GM12878 (cell line): Measurements from ENCODE around the gene MAB21L3. TPM values are rescaled to one million over a fixed set of nuclear protein-coding genes. Genes with fewer than 3 reads are reported as not detected.

Experiments used
- ATAC-seq: fragments of 200-7000 bp; cut with Tn5 transposase; 3 replicates; pipeline ENCODE4 v1.9.1; 2020; ENCODE audit warnings: mild to moderate bottlenecking, moderate library complexity
- BruUV-seq: library from RNA; stranded (reverse); fragments of 400-500 nt; replicated peaks from 2 replicates; lab custom pipeline; 2021; lab: Mats Ljungman, UMichigan
- CTCF ChIA-PET: fragments of 300-600 bp; sonication (Branson Sonifier 250); formaldehyde crosslinking; extraction: SDS; loops from one replicate; lab custom pipeline; 2021; ENCODE audit warnings: inconsistent platforms; lab: Yijun Ruan, JAX
- POLR2A ChIA-PET: fragments of 350-600 bp; formaldehyde crosslinking; extraction: SDS; loops from one replicate; lab custom pipeline; 2021; ENCODE audit warnings: inconsistent platforms; lab: Charles Lee
- RAD21 ChIA-PET: fragments of 300-600 bp; sonication (Branson Sonifier 250); formaldehyde crosslinking; loops from one replicate; lab custom pipeline; 2023; ENCODE audit warnings: antibody characterized with exemption; ENCODE audit not compliant: unreplicated experiment; lab: Charles Lee
- SMC1A ChIA-PET: fragments of 300-600 bp; sonication (Branson Sonifier 250); formaldehyde crosslinking; loops from one replicate; lab custom pipeline; 2023; ENCODE audit not compliant: unreplicated experiment, uncharacterized antibody; lab: Charles Lee
- DNase-seq: peaks from one replicate; pipeline ENCODE4 v3.0.0-alpha.2; 2011; ENCODE audit warnings: low read depth, low spot score
- FAIRE-seq: peaks from 3 replicates; lab custom pipeline; 2011; peaks lifted over from hg19 to GRCh38; lab: Jason Lieb, UNC
- H2AFZ ChIP-seq: 2 replicates; pipeline ENCODE4 v1.6.0; 2011; ENCODE audit warnings: low read depth, low read length, control low read depth; ENCODE audit not compliant: control insufficient read depth
- H3K27ac ChIP-seq: 2 replicates; pipeline ENCODE4 v1.5.1; 2011; ENCODE audit warnings: control low read depth; ENCODE audit not compliant: control insufficient read depth, insufficient read depth
- H3K27me3 ChIP-seq, 2 experiments: replicated peaks in 1 of 2; 2 replicates each; pipeline versions ENCODE4 v1.6.0 to v1.6.1; 2011; ENCODE audit warnings: low read length in 1 of 2; ENCODE audit not compliant: control insufficient read depth in 2 of 2, insufficient read depth in 2 of 2
- H3K36me3 ChIP-seq, 2 experiments: 2 replicates each; pipeline ENCODE4 v1.5.1; 2011; ENCODE audit warnings: low read length in 1 of 2; ENCODE audit not compliant: control insufficient read depth in 2 of 2, insufficient read depth in 2 of 2
- H3K4me1 ChIP-seq: 2 replicates; pipeline ENCODE4 v1.6.1; 2011; ENCODE audit warnings: mild to moderate bottlenecking, low read length, moderate library complexity, mixed read lengths; ENCODE audit not compliant: control insufficient read depth, insufficient read depth
- H3K4me2 ChIP-seq: 2 replicates; pipeline ENCODE4 v1.6.0; 2011; ENCODE audit warnings: control low read depth; ENCODE audit not compliant: control insufficient read depth, insufficient read depth
- H3K4me3 ChIP-seq: fragments of 200-600 bp; sonication (generic); 2 replicates; pipeline ENCODE4 v1.5.1; 2016
- H3K79me2 ChIP-seq: 2 replicates; pipeline ENCODE4 v1.6.0; 2011; ENCODE audit warnings: low read length; ENCODE audit not compliant: control insufficient read depth, insufficient read depth
- H3K9ac ChIP-seq: 2 replicates; pipeline ENCODE4 v1.8.0; 2011; ENCODE audit warnings: low read length, control low read depth, mixed read lengths; ENCODE audit not compliant: control insufficient read depth, insufficient read depth
- H3K9me3 ChIP-seq: replicated peaks from 3 replicates; pipeline ENCODE4 v1.5.1; 2011; ENCODE audit warnings: mild to moderate bottlenecking, low read length; ENCODE audit not compliant: control insufficient read depth, insufficient read depth
- H4K20me1 ChIP-seq: 2 replicates; pipeline ENCODE4 v1.6.0; 2011; ENCODE audit not compliant: control insufficient read depth, insufficient read depth
- EED ChIP-seq: sonication (generic); IDR thresholded peaks from 2 replicates; pipeline ENCODE4 v1.6.1; 2016; ENCODE audit warnings: antibody characterized with exemption, low read depth
- ETV6 ChIP-seq, 2 experiments: fragments of 450-650 bp in 1 of 2; IDR thresholded peaks in 1 of 2; conservative IDR thresholded peaks in 1 of 2; 2 replicates each; pipeline ENCODE4 v1.6.1; 2014; ENCODE audit warnings: antibody characterized with exemption in 1 of 2, borderline replicate concordance in 1 of 2, low read depth in 1 of 2, mild to moderate bottlenecking in 1 of 2, moderate library complexity in 1 of 2
- IKZF2 ChIP-seq, 2 experiments: fragments of 450-650 bp; IDR thresholded peaks; 2 replicates each; pipeline ENCODE4 v1.6.1; 2017; ENCODE audit warnings: mild to moderate bottlenecking in 2 of 2, moderate library complexity in 2 of 2
- NBN ChIP-seq: fragments of 450-650 bp; IDR thresholded peaks from 2 replicates; pipeline ENCODE4 v1.6.1; 2016
- NR2C2 ChIP-seq: IDR thresholded peaks from 2 replicates; pipeline ENCODE4 v1.6.1; 2011; ENCODE audit warnings: borderline replicate concordance, low read depth; ENCODE audit not compliant: control insufficient read depth, insufficient read length
- PAX8 ChIP-seq: fragments of 450-650 bp; IDR thresholded peaks from 2 replicates; pipeline ENCODE4 v1.6.1; 2017; ENCODE audit warnings: mild to moderate bottlenecking, moderate library complexity
- POU2F2 ChIP-seq: IDR thresholded peaks from 3 replicates; pipeline ENCODE4 v1.6.1; 2011; ENCODE audit warnings: low read depth, mild to moderate bottlenecking, low read length, borderline replicate concordance
- SMC3 ChIP-seq: IDR thresholded peaks from 2 replicates; pipeline ENCODE4 v1.6.1; 2011; ENCODE audit warnings: low read length, improper control_type of control experiment, borderline replicate concordance
- SUZ12 ChIP-seq: fragments of 200-600 bp; sonication (generic); IDR thresholded peaks from one replicate; pipeline ENCODE4 v1.6.1; 2018; ENCODE audit warnings: antibody characterized with exemption, mild to moderate bottlenecking; ENCODE audit not compliant: unreplicated experiment
- TAF1 ChIP-seq: IDR thresholded peaks from 2 replicates; pipeline ENCODE4 v1.6.1; 2011; ENCODE audit warnings: mild to moderate bottlenecking, low read depth, low read length, borderline replicate concordance
- ZNF274 ChIP-seq: IDR thresholded peaks from one replicate; pipeline ENCODE4 v1.8.0; 2011; ENCODE audit not compliant: insufficient read length, insufficient read depth
- ZZZ3 ChIP-seq: IDR thresholded peaks from 2 replicates; pipeline ENCODE4 v1.6.1; 2011; ENCODE audit warnings: low read depth; ENCODE audit not compliant: control insufficient read depth, insufficient read length
- WGBS: methylation state at CpG from one replicate; pipeline ENCODE4 v1.1.6; 2016; ENCODE audit warnings: low lambda C conversion rate; ENCODE audit not compliant: insufficient replicate concordance, insufficient coverage; ENCODE audit errors: missing lambda C conversion rate; 5-methylcytosine and 5-hydroxymethylcytosine counted together
- in situ Hi-C: fragments of 300-500 bp; cut with MboI; formaldehyde crosslinking; loops from 9 replicates; pipeline ENCODE4 v1.14.3; 2018; ENCODE audit warnings: mixed read lengths
- intact Hi-C: fragments of 100-400 bp; cut with micrococcal nuclease; formaldehyde crosslinking; loops from one replicate; pipeline ENCODE4 v1.14.2; 2022; ENCODE audit not compliant: unreplicated experiment
- polyA plus RNA-seq, 11 experiments: library from polyadenylated mRNA; depleted of rRNA in 4 of 11; unstranded in 6 of 11; stranded (reverse) in 5 of 11; fragments of >200 nt; fragmentation: Nextera tagmentation in 4 of 11; fragmentation: Illumina TruSeq in 1 of 11; extraction: Ambion mirVana in 4 of 11; extraction: Trizol in 1 of 11; gene quantifications; 1 replicate in 1 of 11; 2 replicates in 10 of 11; pipeline versions ENCODE4 v1.2.1 to v1.2.3, GENCODE V29; 2011 to 2016; ENCODE audit warnings: inconsistent platforms in 2 of 11, missing spikeins in 2 of 11, low read depth in 1 of 11
- total RNA-seq, 4 experiments: library from RNA; depleted of rRNA in 3 of 4; stranded (reverse); fragments of >200 nt in 3 of 4; fragmentation: Illumina TruSeq in 1 of 4; extraction: Trizol in 1 of 4; gene quantifications; 2 replicates each; pipeline versions ENCODE4 v1.2.1 to v1.2.3, GENCODE V29; 2013 to 2021
- TF ChIP-seq, protein P1 (sequence below): fragments of 150-350 bp; IDR thresholded peaks from 2 replicates; pipeline ENCODE4 v1.6.1; 2016; ENCODE audit warnings: low read depth, low read length
- TF ChIP-seq, protein P2 (sequence below): fragments of 450-650 bp; formaldehyde crosslinking; IDR thresholded peaks from 2 replicates; pipeline ENCODE4 v1.4.0; 2020; ENCODE audit warnings: mild to moderate bottlenecking, moderate library complexity

The MAB21L3 gene
- total and polyA plus RNA-seq, 10 of the 15 experiments (the other 5 are each of a cell fraction or from before 2014, with no cell fraction given): 0.18 to 18.6 (median 1.3) TPM

GRCh38 chr1:116067566-116067890 is 43.7 kb upstream of the MAB21L3 start:
- Histone ChIP-seq H3K79me2 (no peaks in the 10 kb centered on the region), H3K27me3 (no peaks in the 10 kb centered on the region), H3K4me2 (no peak overlapping the region), H3K9me3 (no peaks in the 10 kb centered on the region), H3K27ac (no peak overlapping the region), H2AFZ (no peak overlapping the region), H3K4me3 (no peak overlapping the region), H3K9ac (no peak overlapping the region), H3K36me3 (no peaks in the 10 kb centered on the region), H3K4me1 (no peaks in the 10 kb centered on the region), H4K20me1 (no peaks in the 10 kb centered on the region)
- DNase-seq (no peak), ATAC-seq (no peak), FAIRE-seq (no peak)
- intact Hi-C loops: no loop called here
- ChIA-PET RAD21 (no interaction called here), CTCF (interaction anchor here (0.8 kb wide), 1 partner anchor 21 kb away, joined by 3 read pairs; no protein-coding TSS in a partner anchor), POLR2A (no interaction called here), SMC1A (interaction anchor here (1.0 kb wide), 1 partner anchor 72 kb away, joined by 4 read pairs; no protein-coding TSS in a partner anchor)
- in situ Hi-C loops: no loop called here
- 19% methylated on average over 2 of the region's 2 CpGs for WGBS
- BruUV-seq: no TSS peak
- no peak for TF ChIP-seq EED
- no peak for TF ChIP-seq SMC3
- TF ChIP-seq, protein P1, sequence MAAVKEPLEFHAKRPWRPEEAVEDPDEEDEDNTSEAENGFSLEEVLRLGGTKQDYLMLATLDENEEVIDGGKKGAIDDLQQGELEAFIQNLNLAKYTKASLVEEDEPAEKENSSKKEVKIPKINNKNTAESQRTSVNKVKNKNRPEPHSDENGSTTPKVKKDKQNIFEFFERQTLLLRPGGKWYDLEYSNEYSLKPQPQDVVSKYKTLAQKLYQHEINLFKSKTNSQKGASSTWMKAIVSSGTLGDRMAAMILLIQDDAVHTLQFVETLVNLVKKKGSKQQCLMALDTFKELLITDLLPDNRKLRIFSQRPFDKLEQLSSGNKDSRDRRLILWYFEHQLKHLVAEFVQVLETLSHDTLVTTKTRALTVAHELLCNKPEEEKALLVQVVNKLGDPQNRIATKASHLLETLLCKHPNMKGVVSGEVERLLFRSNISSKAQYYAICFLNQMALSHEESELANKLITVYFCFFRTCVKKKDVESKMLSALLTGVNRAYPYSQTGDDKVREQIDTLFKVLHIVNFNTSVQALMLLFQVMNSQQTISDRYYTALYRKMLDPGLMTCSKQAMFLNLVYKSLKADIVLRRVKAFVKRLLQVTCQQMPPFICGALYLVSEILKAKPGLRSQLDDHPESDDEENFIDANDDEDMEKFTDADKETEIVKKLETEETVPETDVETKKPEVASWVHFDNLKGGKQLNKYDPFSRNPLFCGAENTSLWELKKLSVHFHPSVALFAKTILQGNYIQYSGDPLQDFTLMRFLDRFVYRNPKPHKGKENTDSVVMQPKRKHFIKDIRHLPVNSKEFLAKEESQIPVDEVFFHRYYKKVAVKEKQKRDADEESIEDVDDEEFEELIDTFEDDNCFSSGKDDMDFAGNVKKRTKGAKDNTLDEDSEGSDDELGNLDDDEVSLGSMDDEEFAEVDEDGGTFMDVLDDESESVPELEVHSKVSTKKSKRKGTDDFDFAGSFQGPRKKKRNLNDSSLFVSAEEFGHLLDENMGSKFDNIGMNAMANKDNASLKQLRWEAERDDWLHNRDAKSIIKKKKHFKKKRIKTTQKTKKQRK: no peak
- TF ChIP-seq NBN: no peak
- TF ChIP-seq NR2C2: no peak
- TF ChIP-seq POU2F2: no peak
- TF ChIP-seq IKZF2 (IDR thresholded peaks at IDR 0.05): no peak
- no peak for TF ChIP-seq SUZ12
- TF ChIP-seq, protein P2, sequence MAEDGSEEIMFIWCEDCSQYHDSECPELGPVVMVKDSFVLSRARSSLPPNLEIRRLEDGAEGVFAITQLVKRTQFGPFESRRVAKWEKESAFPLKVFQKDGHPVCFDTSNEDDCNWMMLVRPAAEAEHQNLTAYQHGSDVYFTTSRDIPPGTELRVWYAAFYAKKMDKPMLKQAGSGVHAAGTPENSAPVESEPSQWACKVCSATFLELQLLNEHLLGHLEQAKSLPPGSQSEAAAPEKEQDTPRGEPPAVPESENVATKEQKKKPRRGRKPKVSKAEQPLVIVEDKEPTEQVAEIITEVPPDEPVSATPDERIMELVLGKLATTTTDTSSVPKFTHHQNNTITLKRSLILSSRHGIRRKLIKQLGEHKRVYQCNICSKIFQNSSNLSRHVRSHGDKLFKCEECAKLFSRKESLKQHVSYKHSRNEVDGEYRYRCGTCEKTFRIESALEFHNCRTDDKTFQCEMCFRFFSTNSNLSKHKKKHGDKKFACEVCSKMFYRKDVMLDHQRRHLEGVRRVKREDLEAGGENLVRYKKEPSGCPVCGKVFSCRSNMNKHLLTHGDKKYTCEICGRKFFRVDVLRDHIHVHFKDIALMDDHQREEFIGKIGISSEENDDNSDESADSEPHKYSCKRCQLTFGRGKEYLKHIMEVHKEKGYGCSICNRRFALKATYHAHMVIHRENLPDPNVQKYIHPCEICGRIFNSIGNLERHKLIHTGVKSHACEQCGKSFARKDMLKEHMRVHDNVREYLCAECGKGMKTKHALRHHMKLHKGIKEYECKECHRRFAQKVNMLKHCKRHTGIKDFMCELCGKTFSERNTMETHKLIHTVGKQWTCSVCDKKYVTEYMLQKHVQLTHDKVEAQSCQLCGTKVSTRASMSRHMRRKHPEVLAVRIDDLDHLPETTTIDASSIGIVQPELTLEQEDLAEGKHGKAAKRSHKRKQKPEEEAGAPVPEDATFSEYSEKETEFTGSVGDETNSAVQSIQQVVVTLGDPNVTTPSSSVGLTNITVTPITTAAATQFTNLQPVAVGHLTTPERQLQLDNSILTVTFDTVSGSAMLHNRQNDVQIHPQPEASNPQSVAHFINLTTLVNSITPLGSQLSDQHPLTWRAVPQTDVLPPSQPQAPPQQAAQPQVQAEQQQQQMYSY (CRISPR knock-in tag): no peak
- no peak for TF ChIP-seq TAF1
- TF ChIP-seq ETV6 (conservative IDR thresholded peaks at IDR 0.05 in 1 of 2, IDR thresholded peaks at IDR 0.05 in 1 of 2; ENCODE audit: borderline replicate concordance in 1 of 2, low read depth in 1 of 2): no peak
- TF ChIP-seq ZZZ3: no peak
- TF ChIP-seq ZNF274: no peak
- no peak for TF ChIP-seq PAX8
